Endothelial cell of umbilical vein (primary cell): ENCODE measurements around the gene MEPE. TPM values are rescaled to one million over a fixed set of nuclear protein-coding genes. Genes with fewer than 3 reads are reported as not detected.

ENCODE experiments used
- BruUV-seq: library from RNA; stranded (reverse); fragments of 400-500 nt; replicated peaks from 2 replicates; lab custom pipeline; 2021; lab: Mats Ljungman, UMichigan
- CTCF ChIA-PET: fragments of 300-600, 350-600 bp; sonication (Branson Sonifier 250); formaldehyde crosslinking; loops from one replicate; lab custom pipeline; 2021; ENCODE audit warnings: antibody characterized with exemption, inconsistent platforms; lab: Charles Lee
- POLR2A ChIA-PET: fragments of 300-600, 350-600 bp; sonication (Branson Sonifier 250); formaldehyde crosslinking; loops from one replicate; lab custom pipeline; 2021; ENCODE audit warnings: antibody characterized with exemption, inconsistent platforms; lab: Charles Lee
- DNase-seq: peaks from one replicate; pipeline ENCODE4 v3.0.0-alpha.2; 2011; ENCODE audit warnings: low read depth, low spot score
- FAIRE-seq: peaks from 2 replicates; lab custom pipeline; 2011; peaks lifted over from hg19 to GRCh38; lab: Jason Lieb, UNC
- H2AFZ ChIP-seq: 2 replicates; pipeline ENCODE4 v1.6.0; 2012; ENCODE audit warnings: low read depth, low read length, control low read depth, inconsistent platforms
- H3K27ac ChIP-seq: 2 replicates; pipeline ENCODE4 v1.5.1; 2011; ENCODE audit warnings: low read depth, mild to moderate bottlenecking, control low read depth, low read length, moderate library complexity; ENCODE audit not compliant: insufficient read depth
- H3K27me3 ChIP-seq, 2 experiments: 2 replicates each; pipeline versions ENCODE4 v1.6.0 to v1.6.1; 2011; ENCODE audit warnings: low read length in 2 of 2, mixed read lengths in 1 of 2; ENCODE audit not compliant: control insufficient read depth in 2 of 2, insufficient read depth in 2 of 2
- H3K36me3 ChIP-seq, 2 experiments: 2 replicates in 1 of 2; 3 replicates in 1 of 2; pipeline ENCODE4 v1.5.1; 2011; ENCODE audit warnings: low read length in 2 of 2, mild to moderate bottlenecking in 1 of 2, moderate library complexity in 1 of 2; ENCODE audit not compliant: control insufficient read depth in 2 of 2, insufficient read depth in 2 of 2; ENCODE audit errors: extremely low read depth in 1 of 2
- H3K4me1 ChIP-seq: 3 replicates; pipeline ENCODE4 v1.5.1; 2011; ENCODE audit warnings: mild to moderate bottlenecking, low read length; ENCODE audit not compliant: control insufficient read depth, insufficient read depth; ENCODE audit errors: extremely low read depth
- H3K4me2 ChIP-seq: 2 replicates; pipeline ENCODE4 v1.6.1; 2011; ENCODE audit warnings: low read length, control low read depth, mixed read lengths; ENCODE audit not compliant: insufficient read depth
- H3K4me3 ChIP-seq, 3 experiments: fragments of 200-600 bp in 1 of 3; sonication (generic), shearing (Covaris generic) in 1 of 3; replicated peaks in 1 of 3; 2 replicates each; pipeline ENCODE4 v1.5.1; 2011 to 2016; ENCODE audit warnings: control low read depth in 3 of 3, low read length in 3 of 3, mild to moderate bottlenecking in 2 of 3, inconsistent platforms in 1 of 3, low read depth in 1 of 3, moderate library complexity in 1 of 3; ENCODE audit not compliant: insufficient read depth in 1 of 3
- H3K79me2 ChIP-seq: 2 replicates; pipeline ENCODE4 v1.6.0; 2012; ENCODE audit warnings: low read length, inconsistent platforms; ENCODE audit not compliant: control insufficient read depth, insufficient read depth
- H3K9ac ChIP-seq: replicated peaks from 2 replicates; pipeline ENCODE3; 2011; ENCODE audit warnings: low read length, control low read depth; ENCODE audit not compliant: insufficient read depth; ENCODE audit errors: extremely low read depth
- H3K9me1 ChIP-seq: replicated peaks from 3 replicates; pipeline ENCODE4 v1.6.0; 2011; ENCODE audit warnings: mild to moderate bottlenecking, low read length; ENCODE audit not compliant: control insufficient read depth, insufficient read depth; ENCODE audit errors: extremely low read depth
- H3K9me3 ChIP-seq: replicated peaks from 2 replicates; pipeline ENCODE4 v1.5.1; 2012; ENCODE audit warnings: low read length, inconsistent platforms; ENCODE audit not compliant: control insufficient read depth, insufficient read depth
- H4K20me1 ChIP-seq: replicated peaks from 2 replicates; pipeline ENCODE3; 2011; ENCODE audit warnings: mild to moderate bottlenecking, low read length; ENCODE audit not compliant: control insufficient read depth, insufficient read depth; ENCODE audit errors: extremely low read depth
- CTCF ChIP-seq, 2 donors: IDR thresholded peaks; 1 replicate in 1 of 2; 2 replicates in 1 of 2; pipeline ENCODE4 v1.5.1; 2011; ENCODE audit warnings: low read length in 2 of 2, mild to moderate bottlenecking in 2 of 2, moderate library complexity in 2 of 2, control low read depth in 1 of 2, inconsistent platforms in 1 of 2, low read depth in 1 of 2; ENCODE audit not compliant: insufficient read depth in 1 of 2; ENCODE audit errors: extremely low read depth in 1 of 2
- EZH2 ChIP-seq: IDR thresholded peaks from 2 replicates; pipeline ENCODE4 v1.6.1; 2012; ENCODE audit warnings: borderline replicate concordance, low read depth, mild to moderate bottlenecking, moderate library complexity, low read length, inconsistent platforms; ENCODE audit not compliant: severe bottlenecking
- FOS ChIP-seq: IDR thresholded peaks from 2 replicates; pipeline ENCODE4 v1.6.1; 2011; ENCODE audit warnings: mild to moderate bottlenecking, low read length, moderate library complexity, borderline replicate concordance; ENCODE audit not compliant: insufficient read depth
- GATA2 ChIP-seq: IDR thresholded peaks from 2 replicates; pipeline ENCODE4 v1.7.0; 2011; ENCODE audit warnings: low read depth, mild to moderate bottlenecking, moderate library complexity, mixed read lengths, low read length; ENCODE audit not compliant: insufficient read length, insufficient read depth
- JUN ChIP-seq: IDR thresholded peaks from 2 replicates; pipeline ENCODE4 v1.6.1; 2011; ENCODE audit warnings: borderline replicate concordance, low read depth; ENCODE audit not compliant: insufficient read length, insufficient read depth
- MAX ChIP-seq: IDR thresholded peaks from 2 replicates; pipeline ENCODE4 v1.6.1; 2011; ENCODE audit not compliant: insufficient read depth, insufficient read length
- MYC ChIP-seq: IDR thresholded peaks from one replicate; pipeline ENCODE4 v1.6.1; 2011; ENCODE audit warnings: mild to moderate bottlenecking, low read depth, low read length
- POLR2A ChIP-seq: IDR thresholded peaks from 2 replicates; pipeline ENCODE4 v1.6.1; 2012; ENCODE audit warnings: low read depth, mild to moderate bottlenecking, control low read depth, low read length
- POLR2AphosphoS5 ChIP-seq: IDR thresholded peaks from 2 replicates; pipeline ENCODE4 v1.6.1; 2012; ENCODE audit warnings: low read depth, mild to moderate bottlenecking, control low read depth, low read length, moderate library complexity; ENCODE audit not compliant: insufficient read depth
- dilution Hi-C: fragments of 300-500 bp; cut with MboI; formaldehyde crosslinking; loops from one replicate; pipeline ENCODE4 v1.15.0; 2019; ENCODE audit warnings: low sequenced_read_pairs; ENCODE audit not compliant: extremely low pct_ligation_motif_present
- intact Hi-C: fragments of 100-400 bp; cut with micrococcal nuclease; formaldehyde crosslinking; loops from one replicate; pipeline ENCODE4 v1.10.0; 2022
- polyA plus RNA-seq, 4 experiments: library from polyadenylated mRNA; depleted of rRNA in 3 of 4; stranded (reverse) in 3 of 4; unstranded in 1 of 4; fragments of >200 nt; gene quantifications; 2 replicates each; pipeline versions ENCODE4 v1.2.1 to v1.2.3, GENCODE V29; 2011 to 2012; ENCODE audit warnings: missing spikeins in 1 of 4
- total RNA-seq: library from RNA; stranded (reverse); gene quantifications from 2 replicates; pipeline ENCODE4 v1.2.3, GENCODE V29; 2021

MEPE gene
- total and polyA plus RNA-seq, 2 donors (not counting 3 experiments of a cell fraction or from before 2014, with no cell fraction given) = not detected

- CTCF ChIA-PET = no interaction called here
- no peak overlapping the region for H2AFZ ChIP-seq
- FAIRE-seq (no peak), DNase-seq (no peak)
- no peak overlapping the region for H3K4me3 ChIP-seq
- H3K9ac ChIP-seq = no peak overlapping the region
- no peaks in the 10 kb centered on the region for H3K9me3 ChIP-seq
- H3K36me3 ChIP-seq = no peaks in the 10 kb centered on the region
- no peaks in the 10 kb centered on the region for H3K4me1 ChIP-seq
- no peaks in the 10 kb centered on the region for H4K20me1 ChIP-seq
- H3K27ac ChIP-seq = no peak overlapping the region
- H3K27me3 ChIP-seq = no peaks in the 10 kb centered on the region
- no peak overlapping the region for H3K4me2 ChIP-seq
- no TSS peak for BruUV-seq
- no peaks in the 10 kb centered on the region for H3K9me1 ChIP-seq
- dilution Hi-C loops (no loop called here), intact Hi-C loops (no loop called here)
- POLR2A ChIA-PET = no interaction called here
- no peak for TF ChIP-seq CTCF (IDR thresholded peaks at IDR 0.05; ENCODE audit: extremely low read depth in 1 of 2, insufficient read depth in 1 of 2, low read depth in 1 of 2, low read length in 2 of 2)
- TF ChIP-seq GATA2 = peak; percentile 75
- TF ChIP-seq MAX = no peak
- no peaks in the 10 kb centered on the region for H3K79me2 ChIP-seq
These were observed 35.8 kb downstream of the MEPE start for GRCh38 chr4:87868522-87868921.

GRCh38 chr4:87872028-87872427, 39.3 kb downstream of the MEPE start:
- Histone ChIP-seq H3K36me3 (no peaks in the 10 kb centered on the region), H3K4me2 (no peak overlapping the region), H3K9me1 (no peaks in the 10 kb centered on the region), H3K4me3 (no peak overlapping the region), H3K27me3 (no peaks in the 10 kb centered on the region), H3K79me2 (no peaks in the 10 kb centered on the region), H2AFZ (no peak overlapping the region), H3K27ac (no peak overlapping the region), H3K9me3 (no peaks in the 10 kb centered on the region), H3K9ac (no peak overlapping the region), H4K20me1 (no peaks in the 10 kb centered on the region), H3K4me1 (peaks cover 8% of the 10 kb centered on the region)
- CTCF ChIA-PET = interaction anchor here (0.6 to 1.6 kb wide), 9 partner anchors 10 to 114 kb away, joined by 3 to 7 read pairs (median 4); no protein-coding TSS in a partner anchor
- no TSS peak for BruUV-seq
- dilution Hi-C loops (no loop called here), intact Hi-C loops (no loop called here)
- POLR2A ChIA-PET = no interaction called here
- FAIRE-seq (peak; percentile 28), DNase-seq (peak; percentile 82)
- no peak for TF ChIP-seq FOS
- TF ChIP-seq POLR2AphosphoS5 = no peak
- no peak for TF ChIP-seq EZH2
- TF ChIP-seq MYC = no peak
- no peak for TF ChIP-seq JUN
- TF ChIP-seq MAX = no peak
- no peak for TF ChIP-seq POLR2A
- no peak for TF ChIP-seq CTCF (IDR thresholded peaks at IDR 0.05; ENCODE audit: extremely low read depth in 1 of 2, insufficient read depth in 1 of 2, low read depth in 1 of 2, low read length in 2 of 2)
